HepG2 (cell line): ENCODE results near the gene RABGAP1L. TPM values are rescaled to one million over a fixed set of nuclear protein-coding genes. Genes with fewer than 3 reads are reported as not detected.
A peak's percentile ranks its signal among the peaks of the same experiment; 100 is the strongest.

Experiments used
- ATAC-seq: fragments of 200-7000 bp; cut with Tn5 transposase; 3 replicates; pipeline ENCODE4 v1.9.1; 2020; ENCODE audit warnings: mild to moderate bottlenecking, moderate library complexity
- BruUV-seq: library from RNA; stranded (reverse); fragments of 400-500 nt; replicated peaks from 2 replicates; lab custom pipeline; 2021; lab: Mats Ljungman, UMichigan
- CTCF ChIA-PET: fragments of 300-600 bp; formaldehyde crosslinking; extraction: SDS; loops from one replicate; lab custom pipeline; 2021; ENCODE audit warnings: low total read pairs, inconsistent platforms, low intra/inter-chr PET ratio; lab: Yijun Ruan, JAX
- POLR2A ChIA-PET: fragments of 350-600 bp; sonication (Branson Sonifier 250); formaldehyde crosslinking; loops from one replicate; lab custom pipeline; 2020; ENCODE audit warnings: antibody characterized with exemption, inconsistent platforms; lab: Yijun Ruan, JAX
- DNase-seq: peaks from one replicate; pipeline ENCODE4 v3.0.0-alpha.2; 2015; ENCODE audit warnings: low spot score
- FAIRE-seq: peaks from 3 replicates; lab custom pipeline; 2011; peaks lifted over from hg19 to GRCh38; lab: Jason Lieb, UNC
- H2AFZ ChIP-seq: one replicate; pipeline ENCODE4 v1.6.1; 2011; ENCODE audit warnings: low read length, inconsistent platforms
- H3K27ac ChIP-seq: fragments of 300-600 bp; 3 replicates; pipeline ENCODE4 v1.8.0; 2011; ENCODE audit warnings: mixed run types, mild to moderate bottlenecking, mixed read lengths, low read length, inconsistent platforms; ENCODE audit not compliant: insufficient read depth; ENCODE audit errors: extremely low read length
- H3K27me3 ChIP-seq, 2 experiments: fragments of 200-600 bp in 1 of 2; 2 replicates in 1 of 2; 3 replicates in 1 of 2; pipeline versions ENCODE4 v1.6.0 to v1.8.0; 2011; ENCODE audit warnings: low read length in 2 of 2, mild to moderate bottlenecking in 2 of 2, moderate library complexity in 2 of 2, inconsistent platforms in 1 of 2; ENCODE audit not compliant: insufficient read depth in 2 of 2, control insufficient read depth in 1 of 2
- H3K36me3 ChIP-seq, 2 experiments: fragments of 200-600 bp in 1 of 2; replicated peaks in 1 of 2; 2 replicates in 1 of 2; 3 replicates in 1 of 2; pipeline versions ENCODE4 v1.5.1 to v1.8.0; 2011; ENCODE audit warnings: low read length in 2 of 2, inconsistent platforms in 1 of 2; ENCODE audit not compliant: insufficient read depth in 2 of 2, control insufficient read depth in 1 of 2
- H3K4me1 ChIP-seq: 2 replicates; pipeline ENCODE4 v1.5.1; 2012; ENCODE audit warnings: low read length, inconsistent platforms; ENCODE audit not compliant: insufficient read depth
- H3K4me2 ChIP-seq: 2 replicates; pipeline ENCODE4 v1.6.0; 2011; ENCODE audit warnings: low read depth, low read length, inconsistent platforms
- H3K4me3 ChIP-seq, 3 experiments: fragments of 200-600 bp in 1 of 3; sonication (generic), shearing (Covaris generic) in 1 of 3; replicated peaks in 1 of 3; 2 replicates each; pipeline ENCODE4 v1.5.1; 2011 to 2016; ENCODE audit warnings: low read length in 3 of 3, inconsistent platforms in 2 of 3, low read depth in 2 of 3, mild to moderate bottlenecking in 2 of 3, control low read depth in 1 of 3, mixed read lengths in 1 of 3; ENCODE audit not compliant: insufficient read depth in 1 of 3
- H3K79me2 ChIP-seq: one replicate; pipeline ENCODE4 v1.6.1; 2011; ENCODE audit warnings: low read length, inconsistent platforms; ENCODE audit not compliant: insufficient read depth
- H3K9ac ChIP-seq: 2 replicates; pipeline ENCODE4 v1.6.0; 2011; ENCODE audit warnings: mild to moderate bottlenecking, low read depth, low read length, inconsistent platforms; ENCODE audit not compliant: insufficient read depth
- H3K9me3 ChIP-seq: 2 replicates; pipeline ENCODE4 v1.5.1; 2012; ENCODE audit warnings: mild to moderate bottlenecking, low read length
- H4K20me1 ChIP-seq: 2 replicates; pipeline ENCODE4 v1.6.0; 2011; ENCODE audit warnings: inconsistent platforms, mild to moderate bottlenecking, low read length, moderate library complexity; ENCODE audit not compliant: insufficient read depth
- SAP130 ChIP-seq: IDR thresholded peaks from 2 replicates; pipeline ENCODE4 v1.6.1; 2016; ENCODE audit warnings: low read depth
- SNAPC4 ChIP-seq: sonication (generic); formaldehyde crosslinking; IDR thresholded peaks from 2 replicates; pipeline ENCODE4 v1.4.0; 2020; ENCODE audit warnings: mild to moderate bottlenecking, missing genetic modification reagents
- ZNF230 ChIP-seq: sonication (generic); formaldehyde crosslinking; IDR thresholded peaks from 2 replicates; pipeline ENCODE4 v1.4.0; 2020; ENCODE audit warnings: mild to moderate bottlenecking, missing genetic modification reagents
- WGBS: methylation state at CpG from one replicate; pipeline ENCODE4 v1.1.6; 2017; ENCODE audit warnings: low lambda C conversion rate; 5-methylcytosine and 5-hydroxymethylcytosine counted together
- in situ Hi-C: cut with HindIII; loops from 2 replicates; pipeline ENCODE4 v1.10.0; 2017; ENCODE audit warnings: low pct_unique_long_range_greater_than_20kb; ENCODE audit not compliant: extremely low pct_ligation_motif_present
- intact Hi-C: fragments of 100-400 bp; cut with micrococcal nuclease; formaldehyde crosslinking; loops from one replicate; pipeline ENCODE4 v1.10.0; 2022; ENCODE audit not compliant: unreplicated experiment
- polyA plus RNA-seq, 8 experiments: library from polyadenylated mRNA; depleted of rRNA in 3 of 8; stranded (reverse) in 7 of 8; unstranded in 1 of 8; fragments of >200 nt; fragmentation: Illumina TruSeq in 4 of 8; extraction: Trizol in 4 of 8; gene quantifications; 2 replicates each; pipeline versions ENCODE4 v1.2.1 to v1.2.3, GENCODE V29; 2011 to 2016; ENCODE audit warnings: low read depth in 4 of 8, missing spikeins in 1 of 8, mixed read lengths in 1 of 8; ENCODE audit not compliant: insufficient read depth in 1 of 8
- total RNA-seq, 5 experiments: library from RNA; depleted of rRNA; stranded (reverse); fragments of >200 nt; fragmentation: Illumina TruSeq; extraction: Trizol; gene quantifications; 2 replicates each; pipeline ENCODE4 v1.2.3, GENCODE V29; 2016; ENCODE audit warnings: low read depth in 1 of 5
- TF ChIP-seq, protein P1 (sequence below): sonication (generic); formaldehyde crosslinking; IDR thresholded peaks from 2 replicates; pipeline ENCODE4 v1.4.0; 2020; ENCODE audit warnings: missing genetic modification reagents
- TF ChIP-seq, protein P2 (sequence below): sonication (generic); formaldehyde crosslinking; IDR thresholded peaks from 2 replicates; pipeline ENCODE4 v1.5.0; 2020; ENCODE audit warnings: missing genetic modification reagents

Gene RABGAP1L
- total and polyA plus RNA-seq, 2 of the 13 experiments (the other 11 are each of a cell fraction or from before 2014, with no cell fraction given): 7.9 to 22.6 TPM

DNA sequence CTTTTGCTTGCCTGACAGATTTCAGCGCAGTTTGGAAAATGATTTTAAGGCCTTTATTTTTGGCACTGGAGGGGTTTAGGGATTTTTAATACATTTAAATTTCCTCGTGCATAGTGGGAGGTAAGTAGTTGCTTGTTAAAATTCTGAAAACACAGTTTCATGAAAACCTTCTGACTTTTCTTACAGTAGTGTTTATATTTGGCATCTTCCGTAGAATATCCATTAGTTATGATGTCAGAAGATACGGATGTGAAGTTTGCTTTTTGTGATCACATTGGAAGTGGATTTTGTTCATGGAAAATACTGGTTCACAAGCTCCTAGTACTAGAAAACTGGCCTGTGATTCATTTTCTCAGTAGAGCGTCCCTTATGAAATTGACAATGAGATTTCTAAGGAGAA, 1.3 kb downstream of the RABGAP1L start:
- DNase-seq (no peak), FAIRE-seq (peak; percentile 12), ATAC-seq (no peak)
- ChIA-PET POLR2A (no interaction called here), CTCF (no interaction called here)
- no peaks in the 10 kb centered on the region for H4K20me1 ChIP-seq
- H3K4me2 ChIP-seq: peak overlapping the region; percentile 77
- in situ Hi-C loops (no loop called here), intact Hi-C loops (no loop called here)
- peak overlapping the region; percentile 75 for H3K9ac ChIP-seq
- no peak overlapping the region for H2AFZ ChIP-seq
- H3K27me3 ChIP-seq: no peaks in the 10 kb centered on the region
- peaks cover 37% of the 10 kb centered on the region for H3K79me2 ChIP-seq
- H3K9me3 ChIP-seq: no peaks in the 10 kb centered on the region
- peaks cover 48% of the 10 kb centered on the region for H3K4me1 ChIP-seq
- 30% methylated on average over 5 of the region's 5 CpGs for WGBS
- H3K4me3 ChIP-seq: peak overlapping the region; percentile 71 to 89 (median 79)
- TSS peak; percentile 42 for BruUV-seq
- peak overlapping the region; percentile 94 for H3K27ac ChIP-seq
- no peaks in the 10 kb centered on the region for H3K36me3 ChIP-seq
- TF ChIP-seq SNAPC4 (CRISPR knock-in tag) (no peak), ZNF230 (CRISPR knock-in tag) (no peak), SAP130 (CRISPR knock-in tag) (no peak)
- TF ChIP-seq, protein P1, sequence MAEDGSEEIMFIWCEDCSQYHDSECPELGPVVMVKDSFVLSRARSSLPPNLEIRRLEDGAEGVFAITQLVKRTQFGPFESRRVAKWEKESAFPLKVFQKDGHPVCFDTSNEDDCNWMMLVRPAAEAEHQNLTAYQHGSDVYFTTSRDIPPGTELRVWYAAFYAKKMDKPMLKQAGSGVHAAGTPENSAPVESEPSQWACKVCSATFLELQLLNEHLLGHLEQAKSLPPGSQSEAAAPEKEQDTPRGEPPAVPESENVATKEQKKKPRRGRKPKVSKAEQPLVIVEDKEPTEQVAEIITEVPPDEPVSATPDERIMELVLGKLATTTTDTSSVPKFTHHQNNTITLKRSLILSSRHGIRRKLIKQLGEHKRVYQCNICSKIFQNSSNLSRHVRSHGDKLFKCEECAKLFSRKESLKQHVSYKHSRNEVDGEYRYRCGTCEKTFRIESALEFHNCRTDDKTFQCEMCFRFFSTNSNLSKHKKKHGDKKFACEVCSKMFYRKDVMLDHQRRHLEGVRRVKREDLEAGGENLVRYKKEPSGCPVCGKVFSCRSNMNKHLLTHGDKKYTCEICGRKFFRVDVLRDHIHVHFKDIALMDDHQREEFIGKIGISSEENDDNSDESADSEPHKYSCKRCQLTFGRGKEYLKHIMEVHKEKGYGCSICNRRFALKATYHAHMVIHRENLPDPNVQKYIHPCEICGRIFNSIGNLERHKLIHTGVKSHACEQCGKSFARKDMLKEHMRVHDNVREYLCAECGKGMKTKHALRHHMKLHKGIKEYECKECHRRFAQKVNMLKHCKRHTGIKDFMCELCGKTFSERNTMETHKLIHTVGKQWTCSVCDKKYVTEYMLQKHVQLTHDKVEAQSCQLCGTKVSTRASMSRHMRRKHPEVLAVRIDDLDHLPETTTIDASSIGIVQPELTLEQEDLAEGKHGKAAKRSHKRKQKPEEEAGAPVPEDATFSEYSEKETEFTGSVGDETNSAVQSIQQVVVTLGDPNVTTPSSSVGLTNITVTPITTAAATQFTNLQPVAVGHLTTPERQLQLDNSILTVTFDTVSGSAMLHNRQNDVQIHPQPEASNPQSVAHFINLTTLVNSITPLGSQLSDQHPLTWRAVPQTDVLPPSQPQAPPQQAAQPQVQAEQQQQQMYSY (CRISPR knock-in tag): no peak
- TF ChIP-seq, protein P2, sequence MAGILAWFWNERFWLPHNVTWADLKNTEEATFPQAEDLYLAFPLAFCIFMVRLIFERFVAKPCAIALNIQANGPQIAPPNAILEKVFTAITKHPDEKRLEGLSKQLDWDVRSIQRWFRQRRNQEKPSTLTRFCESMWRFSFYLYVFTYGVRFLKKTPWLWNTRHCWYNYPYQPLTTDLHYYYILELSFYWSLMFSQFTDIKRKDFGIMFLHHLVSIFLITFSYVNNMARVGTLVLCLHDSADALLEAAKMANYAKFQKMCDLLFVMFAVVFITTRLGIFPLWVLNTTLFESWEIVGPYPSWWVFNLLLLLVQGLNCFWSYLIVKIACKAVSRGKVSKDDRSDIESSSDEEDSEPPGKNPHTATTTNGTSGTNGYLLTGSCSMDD (CRISPR knock-in tag): no peak
- TF ChIP-seq, all 625 proteins: peak for 0
